Cardiac muscle cell (in vitro differentiated cells and primary cell): ENCODE data around the gene SUSD3. TPM values are rescaled to one million over a fixed set of nuclear protein-coding genes. Genes with fewer than 3 reads are reported as not detected.

Experiments used
- DNase-seq, 2 donors: peaks; one replicate each; pipeline versions ENCODE4 v3.0.0 to v3.0.0-alpha.2; 2010 to 2017; ENCODE audit warnings: low read depth in 1 of 2, low spot score in 1 of 2
- H3K27ac ChIP-seq: fragments of 200-600 bp; sonication (generic); 2 replicates; pipeline ENCODE4 v1.5.1; 2016
- H3K27me3 ChIP-seq: fragments of 200-600 bp; sonication (generic); 2 replicates; pipeline ENCODE4 v1.6.0; 2016; ENCODE audit warnings: control low read depth
- H3K36me3 ChIP-seq: fragments of 200-600 bp; sonication (generic); 2 replicates; pipeline ENCODE4 v1.5.1; 2016; ENCODE audit warnings: control low read depth
- H3K4me1 ChIP-seq: fragments of 200-600 bp; sonication (generic); 2 replicates; pipeline ENCODE4 v1.8.1; 2017; ENCODE audit warnings: low read depth, mild to moderate bottlenecking, mixed run types
- H3K4me3 ChIP-seq: fragments of 200-600 bp; sonication (generic); 2 replicates; pipeline ENCODE4 v1.5.1; 2016; ENCODE audit warnings: mild to moderate bottlenecking
- H3K9me3 ChIP-seq: fragments of 200-600 bp; sonication (generic); 2 replicates; pipeline ENCODE4 v1.5.1; 2017; ENCODE audit warnings: low read depth, mild to moderate bottlenecking, control low read depth
- CTCF ChIP-seq: IDR thresholded peaks from 2 replicates; pipeline ENCODE4 v1.5.1; 2012; ENCODE audit warnings: low read depth, mild to moderate bottlenecking, low read length
- polyA plus RNA-seq: library from polyadenylated mRNA; unstranded; fragments of >200 nt; fragmentation: Nextera tagmentation; extraction: Ambion mirVana; gene quantifications from 2 replicates; pipeline ENCODE4 v1.2.1, GENCODE V29; 2016
- total RNA-seq: library from RNA; depleted of rRNA; stranded (reverse); fragments of >200 nt; gene quantifications from 2 replicates; pipeline ENCODE4 v1.2.3, GENCODE V29; 2016

Gene SUSD3
- total and polyA plus RNA-seq, 2 experiments from 2014 or later: not detected

DNA sequence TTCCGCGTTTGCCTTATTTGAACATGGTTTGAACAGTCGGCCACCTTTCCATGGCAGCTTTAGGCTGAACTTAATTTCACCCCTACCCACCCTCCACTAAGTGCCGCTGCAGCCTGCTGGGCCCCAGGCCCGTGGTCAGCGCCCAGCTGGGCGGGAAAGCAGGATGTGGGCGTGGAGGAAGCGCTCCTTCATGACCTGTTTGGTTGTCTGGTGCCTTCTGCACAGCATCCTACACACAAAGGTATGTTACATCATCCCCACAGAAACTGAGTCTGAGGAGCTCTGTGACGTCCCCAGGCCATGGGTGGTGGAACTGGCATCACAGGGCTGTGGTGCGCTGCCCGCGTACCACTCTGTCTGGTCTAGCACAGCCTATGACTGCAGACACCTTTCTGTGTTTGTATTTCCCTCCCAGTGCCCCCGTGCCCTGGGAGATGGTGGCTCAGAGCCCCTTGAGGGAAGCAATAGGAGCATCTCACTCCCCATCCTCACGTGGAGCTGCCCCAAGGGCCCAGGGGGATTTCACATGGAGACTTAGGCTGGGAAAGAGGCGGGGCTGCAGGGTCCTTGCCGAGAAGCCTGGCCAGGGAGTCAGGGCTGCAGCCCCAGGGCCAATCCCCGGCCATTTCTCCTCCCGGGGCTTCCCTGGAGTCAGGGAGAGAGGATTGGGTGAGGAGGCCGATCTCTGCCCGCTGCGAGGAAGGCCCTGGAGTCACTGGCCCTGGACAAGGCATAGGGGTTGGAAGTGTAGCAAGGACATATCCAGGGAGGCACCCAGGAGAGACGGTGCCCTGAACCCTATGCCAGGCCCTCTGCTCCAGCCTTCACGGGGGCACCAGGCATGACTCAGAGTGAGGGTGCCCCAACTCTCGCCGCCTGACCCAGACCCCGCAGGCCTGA, 37.5 kb upstream of the SUSD3 start:
- DNase-seq: no peak

GRCh38 chr9:93022066-93022465, 36.4 kb upstream of the SUSD3 start:
- no peak overlapping the region for H3K27ac ChIP-seq
- H3K27me3 ChIP-seq: no peaks in the 10 kb centered on the region
- H3K9me3 ChIP-seq: no peaks in the 10 kb centered on the region
- no peak for DNase-seq
- no peaks in the 10 kb centered on the region for H3K4me1 ChIP-seq
- H3K36me3 ChIP-seq: no peaks in the 10 kb centered on the region
- no peak overlapping the region for H3K4me3 ChIP-seq
- no peak for TF ChIP-seq CTCF

More for the DNA sequence above, 37.5 kb upstream of the SUSD3 start:
- TF ChIP-seq CTCF: no peak
- no peaks in the 10 kb centered on the region for H3K9me3 ChIP-seq
- H3K4me3 ChIP-seq: no peak overlapping the region
- H3K27me3 ChIP-seq: no peaks in the 10 kb centered on the region
- no peak overlapping the region for H3K27ac ChIP-seq
- H3K36me3 ChIP-seq: no peaks in the 10 kb centered on the region
- H3K4me1 ChIP-seq: no peaks in the 10 kb centered on the region

- Histone ChIP-seq H3K36me3 (no peaks in the 10 kb centered on the region), H3K4me3 (no peak overlapping the region), H3K9me3 (no peaks in the 10 kb centered on the region), H3K4me1 (no peaks in the 10 kb centered on the region), H3K27me3 (no peaks in the 10 kb centered on the region), H3K27ac (no peak overlapping the region)
- no peak for DNase-seq
- TF ChIP-seq CTCF: no peak
Observed at GRCh38 chr9:93022721-93023520, 35.6 kb upstream of the SUSD3 start.

GRCh38 chr9:93023521-93023815, 35.0 kb upstream of the SUSD3 start:
- Histone ChIP-seq H3K9me3 (no peaks in the 10 kb centered on the region), H3K4me3 (no peak overlapping the region), H3K4me1 (no peaks in the 10 kb centered on the region), H3K27me3 (no peaks in the 10 kb centered on the region), H3K27ac (no peak overlapping the region), H3K36me3 (no peaks in the 10 kb centered on the region)
- no peak for TF ChIP-seq CTCF
- DNase-seq: no peak

DNA sequence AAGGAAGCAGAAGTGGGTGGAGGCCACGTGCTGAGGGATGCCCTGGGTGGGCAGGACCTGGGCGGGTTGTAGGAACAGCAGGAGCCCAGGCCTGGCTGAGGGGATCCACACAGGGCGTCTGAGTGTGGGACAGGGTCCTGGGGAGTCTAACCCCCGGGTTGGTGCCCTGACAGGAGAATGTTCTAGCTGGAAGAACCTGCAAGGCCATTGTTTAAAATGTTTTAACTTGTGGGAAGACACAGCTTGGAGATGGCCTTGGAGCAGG, 33.9 kb upstream of the SUSD3 start:
- no peak for TF ChIP-seq CTCF
- no peak for DNase-seq
- Histone ChIP-seq H3K4me1 (no peaks in the 10 kb centered on the region), H3K4me3 (no peak overlapping the region), H3K27me3 (no peaks in the 10 kb centered on the region), H3K27ac (no peak overlapping the region), H3K9me3 (no peaks in the 10 kb centered on the region), H3K36me3 (no peaks in the 10 kb centered on the region)
